GM10266 (cell line): ENCODE data around the gene MRPL28.
"Not testable (repeated sequence)": the region's sequence is repeated elsewhere in the genome, so short reads cannot be mapped to it uniquely, and the experiment has no call there.

Experiments
- DNase-seq: peaks from one replicate; pipeline ENCODE4 v3.0.0; 2012; ENCODE audit errors: extremely low spot score
- CTCF ChIP-seq: IDR thresholded peaks from 2 replicates; pipeline ENCODE4 v1.5.1; 2012; ENCODE audit warnings: mild to moderate bottlenecking, low read depth; ENCODE audit not compliant: control insufficient read depth, insufficient read depth; ENCODE audit errors: missing control alignments

Gene MRPL28

GRCh38 chr16:363766-364490, 6.4 kb downstream of the MRPL28 start:
- DNase-seq, result no peak
- TF ChIP-seq CTCF, result no peak

GRCh38 chr16:363110-363765, 7.1 kb downstream of the MRPL28 start:
- TF ChIP-seq CTCF, result no peak
- no peak for DNase-seq

- not testable (repeated sequence) for DNase-seq
Measured at GRCh38 chr16:362702-362999, 7.7 kb downstream of the MRPL28 start.

GRCh38 chr16:361872-362701, 8.3 kb downstream of the MRPL28 start:
- DNase-seq, result peak; percentile 77
- TF ChIP-seq CTCF, result peak; percentile 80

- no peak for TF ChIP-seq CTCF
- no peak for DNase-seq
Measured at GRCh38 chr16:361341-361871, 8.9 kb downstream of the MRPL28 start.

- no peak for DNase-seq
- no peak for TF ChIP-seq CTCF
Measured at GRCh38 chr16:360698-361336, 9.5 kb downstream of the MRPL28 start.
